A549 (cell line): ENCODE measurements around the gene HSD17B2. TPM values are rescaled to one million over a fixed set of nuclear protein-coding genes. Genes with fewer than 3 reads are reported as not detected.

Source experiments
- ATAC-seq, 2 experiments: fragments of 200-7000 bp in 1 of 2; fragments of >200 bp in 1 of 2; cut with Nextera tagmentation in 1 of 2; cut with Tn5 transposase in 1 of 2; 3 replicates each; pipeline versions ENCODE4 v1.8.0 to v1.9.1; 2018 to 2020; ENCODE audit warnings: mild to moderate bottlenecking in 1 of 2, moderate library complexity in 1 of 2
- CTCF ChIA-PET: fragments of 300-600 bp; sonication (Branson Sonifier 250); formaldehyde crosslinking; extraction: SDS; loops from one replicate; lab custom pipeline; 2021; ENCODE audit warnings: antibody characterized with exemption, inconsistent platforms; lab: Yijun Ruan, JAX
- POLR2A ChIA-PET: fragments of 350-600 bp; formaldehyde crosslinking; extraction: SDS; loops from one replicate; lab custom pipeline; 2021; ENCODE audit warnings: antibody characterized with exemption, inconsistent platforms; lab: Yijun Ruan, JAX
- DNase-seq, 2 experiments: peaks; one replicate each; pipeline versions ENCODE4 v3.0.0 to v3.0.0-alpha.2; 2011 to 2016; ENCODE audit warnings: low read depth in 1 of 2, low spot score in 1 of 2
- FAIRE-seq: peaks from 2 replicates; lab custom pipeline; 2011; peaks lifted over from hg19 to GRCh38; lab: Jason Lieb, UNC
- H3K27ac ChIP-seq, 2 experiments: fragments of >200 bp; sonication (Bioruptor Twin); formaldehyde crosslinking; 3 replicates each; pipeline ENCODE4 v1.5.1; 2016 to 2017
- H3K4me1 ChIP-seq: fragments of >200 bp; sonication (Bioruptor Twin); formaldehyde crosslinking; 3 replicates; pipeline ENCODE4 v1.6.1; 2016
- H3K4me2 ChIP-seq: fragments of >200 bp; sonication (Bioruptor Twin); formaldehyde crosslinking; 3 replicates; pipeline ENCODE4 v1.6.1; 2016
- H3K4me3 ChIP-seq: fragments of >200 bp; sonication (Bioruptor Twin); formaldehyde crosslinking; 3 replicates; pipeline ENCODE4 v1.5.1; 2016
- H3K9me3 ChIP-seq: fragments of >200 bp; sonication (Bioruptor Twin); formaldehyde crosslinking; 3 replicates; pipeline ENCODE4 v1.6.1; 2016
- BHLHE40 ChIP-seq: IDR thresholded peaks from 2 replicates; pipeline ENCODE4 v1.6.1; 2012; ENCODE audit warnings: low read depth, low read length, inconsistent platforms
- CBX8 ChIP-seq: fragments of 200-600 bp; sonication (generic); IDR thresholded peaks from 2 replicates; pipeline ENCODE4 v1.6.1; 2016
- CHD2 ChIP-seq: fragments of 150-350 bp; IDR thresholded peaks from 2 replicates; pipeline ENCODE4 v1.6.1; 2014; ENCODE audit warnings: low read length; ENCODE audit not compliant: partially characterized antibody
- CHD4 ChIP-seq: fragments of 200-600 bp; sonication (generic); IDR thresholded peaks from 2 replicates; pipeline ENCODE4 v1.6.1; 2016; ENCODE audit warnings: antibody characterized with exemption, mild to moderate bottlenecking, borderline replicate concordance
- EHF ChIP-seq: fragments of 250-450 bp; sonication (Bioruptor Pico); IDR thresholded peaks from 2 replicates; pipeline ENCODE4 v1.5.0; 2020; ENCODE audit warnings: mild to moderate bottlenecking
- FOSB ChIP-seq: fragments of 250-450 bp; sonication (Bioruptor Pico); IDR thresholded peaks from 2 replicates; pipeline ENCODE4 v1.5.0; 2020; ENCODE audit warnings: mild to moderate bottlenecking, moderate library complexity
- HDAC2 ChIP-seq: fragments of 200-600 bp; sonication (generic); IDR thresholded peaks from 2 replicates; pipeline ENCODE4 v1.6.1; 2016
- HEYL ChIP-seq: fragments of 250-450 bp; sonication (Bioruptor Pico); IDR thresholded peaks from 2 replicates; pipeline ENCODE4 v1.8.0; 2021; ENCODE audit warnings: mild to moderate bottlenecking, moderate library complexity
- HOXB5 ChIP-seq: fragments of 250-450 bp; sonication (Bioruptor Pico); IDR thresholded peaks from 2 replicates; pipeline ENCODE4 v1.5.0; 2020; ENCODE audit warnings: mild to moderate bottlenecking, moderate library complexity
- KDM5A ChIP-seq: fragments of 200-600 bp; sonication (generic); IDR thresholded peaks from 2 replicates; pipeline ENCODE4 v1.6.1; 2016; ENCODE audit warnings: antibody characterized with exemption, mild to moderate bottlenecking
- MAZ ChIP-seq: fragments of 150-350 bp; IDR thresholded peaks from 2 replicates; pipeline ENCODE4 v1.6.1; 2014; ENCODE audit warnings: antibody characterized with exemption, low read depth, low read length, borderline replicate concordance
- MYC ChIP-seq: IDR thresholded peaks from 2 replicates; pipeline ENCODE4 v1.6.1; 2012; ENCODE audit warnings: mild to moderate bottlenecking, inconsistent platforms, low read length, improper control_type of control experiment, borderline replicate concordance
- NPAS2 ChIP-seq: fragments of 250-450 bp; sonication (Bioruptor Pico); IDR thresholded peaks from 2 replicates; pipeline ENCODE4 v1.8.0; 2022; ENCODE audit warnings: mild to moderate bottlenecking, moderate library complexity, borderline replicate concordance
- RCOR1 ChIP-seq: fragments of 150-350 bp; IDR thresholded peaks from 2 replicates; pipeline ENCODE4 v1.6.1; 2014; ENCODE audit warnings: antibody characterized with exemption, low read length, low read depth
- RNF2 ChIP-seq: fragments of 200-600 bp; sonication (generic); IDR thresholded peaks from 2 replicates; pipeline ENCODE4 v1.6.1; 2016; ENCODE audit warnings: low read depth, mild to moderate bottlenecking, antibody characterized with exemption, moderate library complexity, borderline replicate concordance
- SMC3 ChIP-seq: fragments of >200 bp; sonication (Bioruptor Twin); formaldehyde crosslinking; IDR thresholded peaks from 3 replicates; pipeline ENCODE4 v1.6.1; 2018; ENCODE audit warnings: inconsistent platforms
- ZSCAN20 ChIP-seq: fragments of 250-450 bp; sonication (Bioruptor Pico); IDR thresholded peaks from 2 replicates; pipeline ENCODE4 v1.8.0; 2022; ENCODE audit warnings: mild to moderate bottlenecking, moderate library complexity
- WGBS: methylation state at CpG from one replicate; pipeline ENCODE4 v1.1.6; 2017; ENCODE audit errors: missing lambda C conversion rate; 5-methylcytosine and 5-hydroxymethylcytosine counted together
- polyA plus RNA-seq, 4 experiments: library from polyadenylated mRNA; depleted of rRNA in 3 of 4; stranded (reverse); fragments of >200 nt; fragmentation: RNase III in 1 of 4; extraction: RNeasy Plus Mini Kit Qiagen cat#74134 plus additional on column Dnase treatment in 1 of 4; gene quantifications; 2 replicates in 3 of 4; 3 replicates in 1 of 4; pipeline ENCODE4 v1.2.3, GENCODE V29; 2011 to 2017
- TF ChIP-seq, protein P1 (sequence below): fragments of >200 bp; sonication (Bioruptor Twin); formaldehyde crosslinking; IDR thresholded peaks from 3 replicates; pipeline ENCODE4 v1.6.1; 2016
- TF ChIP-seq, protein P2 (sequence below): fragments of 250-450 bp; sonication (Bioruptor Pico); IDR thresholded peaks from 2 replicates; pipeline ENCODE4 v1.5.0; 2021; ENCODE audit warnings: mild to moderate bottlenecking, moderate library complexity, borderline replicate concordance
- TF ChIP-seq, protein P3 (sequence below): fragments of 450-650 bp; IDR thresholded peaks from 2 replicates; pipeline ENCODE4 v1.6.1; 2014; ENCODE audit warnings: antibody characterized with exemption
- TF ChIP-seq, protein P4 (sequence below): fragments of 250-450 bp; sonication (Bioruptor Pico); IDR thresholded peaks from 2 replicates; pipeline ENCODE4 v1.5.0; 2020; ENCODE audit warnings: low read depth, mild to moderate bottlenecking, moderate library complexity

The HSD17B2 gene
- polyA plus RNA-seq, 2 of the 4 experiments (the other 2 are of a cell fraction): 0.03 TPM; not detected in 1

DNA sequence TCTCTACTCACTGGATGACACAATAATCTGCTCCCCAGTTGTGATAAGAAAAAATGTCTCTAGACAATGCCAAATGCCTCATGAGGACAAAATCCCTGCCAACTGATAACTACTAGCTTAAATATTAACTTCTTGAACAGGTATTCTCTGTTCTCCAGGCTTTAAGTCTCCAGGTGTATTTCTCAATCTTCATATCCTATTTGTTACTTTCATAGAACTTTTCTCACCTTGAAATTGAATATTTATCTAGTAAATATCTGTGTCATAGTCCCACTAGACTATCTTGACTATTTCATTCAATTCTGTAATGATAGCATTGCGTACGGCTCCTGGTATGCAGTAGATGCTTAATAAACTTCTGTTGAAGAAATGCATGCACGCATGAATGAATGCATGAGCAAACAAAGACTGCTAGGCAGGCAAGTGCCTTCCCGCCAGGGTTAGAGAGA lies 15.9 kb downstream of the HSD17B2 start:
- Histone ChIP-seq H3K4me2 (no peak overlapping the region), H3K4me1 (no peaks in the 10 kb centered on the region), H3K27ac (no peak overlapping the region)
- no peak for DNase-seq
- 53% methylated on average over 4 of the region's 4 CpGs for WGBS
- no peak for TF ChIP-seq CHD2
- no peak for TF ChIP-seq MYC
- no peak for TF ChIP-seq HEYL (CRISPR knock-in tag)
- TF ChIP-seq SMC3: no peak
- no peak for TF ChIP-seq RCOR1
- TF ChIP-seq MAZ: no peak
- TF ChIP-seq ZSCAN20 (CRISPR knock-in tag): no peak
- no peak for TF ChIP-seq HDAC2
- TF ChIP-seq CHD4: no peak
- no peak for TF ChIP-seq CBX8
- TF ChIP-seq, all 56 proteins: peak for 0
- ATAC-seq (no peak), FAIRE-seq (no peak)
- Histone ChIP-seq H3K9me3 (no peaks in the 10 kb centered on the region), H3K4me3 (no peak overlapping the region)
- POLR2A ChIA-PET: no interaction called here
- CTCF ChIA-PET: interaction anchor here (1.3 to 1.8 kb wide), 4 partner anchors 11 to 111 kb away, joined by 3 to 6 read pairs (median 5); no protein-coding TSS in a partner anchor

DNA sequence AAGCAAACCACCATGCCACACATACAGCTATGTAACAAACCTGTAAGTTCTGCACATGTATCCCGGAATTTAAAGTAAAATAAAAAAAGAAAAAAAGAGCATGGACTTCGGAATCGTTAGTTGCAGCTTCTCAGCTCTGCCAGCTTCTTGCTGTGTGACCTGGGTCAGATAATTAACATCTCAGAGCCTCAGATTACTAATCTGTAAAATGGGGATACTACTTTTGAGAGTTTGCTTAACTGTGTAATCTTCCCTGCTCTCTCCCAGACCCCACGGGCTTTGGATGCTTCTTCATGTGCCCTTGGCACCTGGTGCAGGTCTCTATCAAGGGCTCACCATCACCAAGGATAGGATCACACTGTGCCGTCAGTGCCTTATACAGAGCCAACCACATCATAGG lies 16.6 kb downstream of the HSD17B2 start:
- ATAC-seq (no peak), FAIRE-seq (no peak), DNase-seq (no peak)
- Histone ChIP-seq H3K4me1 (no peaks in the 10 kb centered on the region), H3K4me2 (no peak overlapping the region), H3K9me3 (no peaks in the 10 kb centered on the region), H3K27ac (no peak overlapping the region), H3K4me3 (no peak overlapping the region)
- TF ChIP-seq BHLHE40: no peak
- TF ChIP-seq, protein P1, sequence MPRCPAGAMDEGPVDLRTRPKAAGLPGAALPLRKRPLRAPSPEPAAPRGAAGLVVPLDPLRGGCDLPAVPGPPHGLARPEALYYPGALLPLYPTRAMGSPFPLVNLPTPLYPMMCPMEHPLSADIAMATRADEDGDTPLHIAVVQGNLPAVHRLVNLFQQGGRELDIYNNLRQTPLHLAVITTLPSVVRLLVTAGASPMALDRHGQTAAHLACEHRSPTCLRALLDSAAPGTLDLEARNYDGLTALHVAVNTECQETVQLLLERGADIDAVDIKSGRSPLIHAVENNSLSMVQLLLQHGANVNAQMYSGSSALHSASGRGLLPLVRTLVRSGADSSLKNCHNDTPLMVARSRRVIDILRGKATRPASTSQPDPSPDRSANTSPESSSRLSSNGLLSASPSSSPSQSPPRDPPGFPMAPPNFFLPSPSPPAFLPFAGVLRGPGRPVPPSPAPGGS: no peak
- TF ChIP-seq, protein P2, sequence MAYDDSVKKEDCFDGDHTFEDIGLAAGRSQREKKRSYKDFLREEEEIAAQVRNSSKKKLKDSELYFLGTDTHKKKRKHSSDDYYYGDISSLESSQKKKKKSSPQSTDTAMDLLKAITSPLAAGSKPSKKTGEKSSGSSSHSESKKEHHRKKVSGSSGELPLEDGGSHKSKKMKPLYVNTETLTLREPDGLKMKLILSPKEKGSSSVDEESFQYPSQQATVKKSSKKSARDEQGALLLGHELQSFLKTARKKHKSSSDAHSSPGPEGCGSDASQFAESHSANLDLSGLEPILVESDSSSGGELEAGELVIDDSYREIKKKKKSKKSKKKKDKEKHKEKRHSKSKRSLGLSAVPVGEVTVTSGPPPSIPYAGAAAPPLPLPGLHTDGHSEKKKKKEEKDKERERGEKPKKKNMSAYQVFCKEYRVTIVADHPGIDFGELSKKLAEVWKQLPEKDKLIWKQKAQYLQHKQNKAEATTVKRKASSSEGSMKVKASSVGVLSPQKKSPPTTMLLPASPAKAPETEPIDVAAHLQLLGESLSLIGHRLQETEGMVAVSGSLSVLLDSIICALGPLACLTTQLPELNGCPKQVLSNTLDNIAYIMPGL (CRISPR knock-in tag): no peak
- no peak for TF ChIP-seq CHD4
- no peak for TF ChIP-seq HEYL (CRISPR knock-in tag)
- TF ChIP-seq RCOR1: no peak
- no peak for TF ChIP-seq RNF2
- TF ChIP-seq HOXB5 (CRISPR knock-in tag): no peak
- TF ChIP-seq MAZ: no peak
- TF ChIP-seq KDM5A: no peak
- TF ChIP-seq, protein P3, sequence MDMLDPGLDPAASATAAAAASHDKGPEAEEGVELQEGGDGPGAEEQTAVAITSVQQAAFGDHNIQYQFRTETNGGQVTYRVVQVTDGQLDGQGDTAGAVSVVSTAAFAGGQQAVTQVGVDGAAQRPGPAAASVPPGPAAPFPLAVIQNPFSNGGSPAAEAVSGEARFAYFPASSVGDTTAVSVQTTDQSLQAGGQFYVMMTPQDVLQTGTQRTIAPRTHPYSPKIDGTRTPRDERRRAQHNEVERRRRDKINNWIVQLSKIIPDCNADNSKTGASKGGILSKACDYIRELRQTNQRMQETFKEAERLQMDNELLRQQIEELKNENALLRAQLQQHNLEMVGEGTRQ: no peak
- no peak for TF ChIP-seq SMC3
- TF ChIP-seq, protein P4, sequence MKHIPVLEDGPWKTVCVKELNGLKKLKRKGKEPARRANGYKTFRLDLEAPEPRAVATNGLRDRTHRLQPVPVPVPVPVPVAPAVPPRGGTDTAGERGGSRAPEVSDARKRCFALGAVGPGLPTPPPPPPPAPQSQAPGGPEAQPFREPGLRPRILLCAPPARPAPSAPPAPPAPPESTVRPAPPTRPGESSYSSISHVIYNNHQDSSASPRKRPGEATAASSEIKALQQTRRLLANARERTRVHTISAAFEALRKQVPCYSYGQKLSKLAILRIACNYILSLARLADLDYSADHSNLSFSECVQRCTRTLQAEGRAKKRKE (CRISPR knock-in tag): no peak
- no peak for TF ChIP-seq EHF (CRISPR knock-in tag)
- no peak for TF ChIP-seq FOSB (CRISPR knock-in tag)
- no peak for TF ChIP-seq NPAS2
- ChIA-PET CTCF (interaction anchor here (1.3 to 1.8 kb wide), 3 partner anchors 11 to 112 kb away, joined by 3 to 5 read pairs (median 5); no protein-coding TSS in a partner anchor), POLR2A (no interaction called here)
- 15% methylated on average over 5 of the region's 5 CpGs for WGBS
